GM13976 (cell line): ENCODE measurements around the gene ASF1B.

ENCODE experiments used
- DNase-seq: peaks from one replicate; pipeline ENCODE4 v3.0.0; 2012; ENCODE audit warnings: low spot score
- in situ Hi-C: fragments of 300-500 bp; cut with MboI; formaldehyde crosslinking; loops from one replicate; pipeline ENCODE4 v1.12.0; 2022; ENCODE audit warnings: low sequenced_read_pairs, mixed read lengths, inconsistent platforms; ENCODE audit not compliant: unreplicated experiment
- TF ChIP-seq, protein P1 (sequence below): IDR thresholded peaks from 2 replicates; pipeline ENCODE4 v1.5.1; 2012; ENCODE audit warnings: borderline replicate concordance, mild to moderate bottlenecking; ENCODE audit not compliant: insufficient read depth; ENCODE audit errors: extremely low read depth, missing control alignments, control extremely low read depth

ASF1B gene

DNA sequence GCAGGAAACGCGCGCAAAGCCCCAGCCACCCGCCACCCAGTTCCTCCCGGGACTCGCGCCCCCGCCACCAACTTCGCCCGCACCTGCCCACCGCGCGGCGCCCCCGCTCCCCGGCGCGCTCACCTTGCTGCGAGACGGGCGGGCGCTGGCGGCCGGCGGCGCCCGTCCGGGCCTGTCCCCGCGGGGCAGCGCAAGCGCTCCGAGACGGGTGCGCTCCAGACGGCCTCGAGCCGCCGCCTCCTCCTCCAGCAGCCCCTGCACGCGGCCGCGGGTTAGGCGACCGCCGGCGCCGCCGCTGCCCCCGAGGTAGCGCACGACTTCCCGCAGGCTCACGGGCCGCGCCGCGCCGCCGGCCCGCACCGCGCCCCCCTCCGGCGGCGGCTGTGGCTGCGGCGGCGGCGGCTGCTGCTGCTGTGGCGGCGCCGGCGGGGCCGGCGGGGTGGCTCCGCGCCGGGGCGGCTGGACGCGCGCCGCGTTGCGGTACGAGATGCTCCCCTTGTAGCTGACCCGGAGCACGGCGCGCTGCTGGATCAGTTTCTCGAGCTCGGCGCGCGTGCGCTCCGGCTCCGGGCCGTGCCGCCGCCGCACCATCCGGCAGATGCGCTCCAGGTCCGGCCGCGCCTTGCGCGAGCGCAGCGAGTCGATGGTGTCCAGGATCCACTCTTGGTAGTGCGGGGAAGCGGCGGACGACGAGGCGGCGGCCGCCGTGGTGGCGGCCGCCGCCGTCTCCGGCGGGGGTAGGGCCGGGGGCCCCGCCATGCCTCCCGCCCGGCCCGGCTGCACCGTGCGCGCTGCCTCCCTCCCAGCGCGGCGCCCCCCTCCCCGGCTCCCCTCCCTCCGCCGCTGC lies 46.5 kb downstream of the ASF1B start:
- TF ChIP-seq, protein P1, sequence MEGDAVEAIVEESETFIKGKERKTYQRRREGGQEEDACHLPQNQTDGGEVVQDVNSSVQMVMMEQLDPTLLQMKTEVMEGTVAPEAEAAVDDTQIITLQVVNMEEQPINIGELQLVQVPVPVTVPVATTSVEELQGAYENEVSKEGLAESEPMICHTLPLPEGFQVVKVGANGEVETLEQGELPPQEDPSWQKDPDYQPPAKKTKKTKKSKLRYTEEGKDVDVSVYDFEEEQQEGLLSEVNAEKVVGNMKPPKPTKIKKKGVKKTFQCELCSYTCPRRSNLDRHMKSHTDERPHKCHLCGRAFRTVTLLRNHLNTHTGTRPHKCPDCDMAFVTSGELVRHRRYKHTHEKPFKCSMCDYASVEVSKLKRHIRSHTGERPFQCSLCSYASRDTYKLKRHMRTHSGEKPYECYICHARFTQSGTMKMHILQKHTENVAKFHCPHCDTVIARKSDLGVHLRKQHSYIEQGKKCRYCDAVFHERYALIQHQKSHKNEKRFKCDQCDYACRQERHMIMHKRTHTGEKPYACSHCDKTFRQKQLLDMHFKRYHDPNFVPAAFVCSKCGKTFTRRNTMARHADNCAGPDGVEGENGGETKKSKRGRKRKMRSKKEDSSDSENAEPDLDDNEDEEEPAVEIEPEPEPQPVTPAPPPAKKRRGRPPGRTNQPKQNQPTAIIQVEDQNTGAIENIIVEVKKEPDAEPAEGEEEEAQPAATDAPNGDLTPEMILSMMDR, result peak; percentile 21
- in situ Hi-C loops, result no loop called here
- no peak for DNase-seq

- in situ Hi-C loops, result no loop called here
- DNase-seq, result no peak
- TF ChIP-seq, protein P1, result no peak
Measured at GRCh38 chr19:14089412-14089661, 47.1 kb downstream of the ASF1B start.

GRCh38 chr19:14088634-14089411 lies 47.6 kb downstream of the ASF1B start:
- DNase-seq, result no peak
- in situ Hi-C loops, result no loop called here
- TF ChIP-seq, protein P1, result no peak

- in situ Hi-C loops, result no loop called here
- DNase-seq, result no peak
- TF ChIP-seq, protein P1, result no peak
Measured at GRCh38 chr19:14086098-14086497, 50.3 kb downstream of the ASF1B start.

DNA sequence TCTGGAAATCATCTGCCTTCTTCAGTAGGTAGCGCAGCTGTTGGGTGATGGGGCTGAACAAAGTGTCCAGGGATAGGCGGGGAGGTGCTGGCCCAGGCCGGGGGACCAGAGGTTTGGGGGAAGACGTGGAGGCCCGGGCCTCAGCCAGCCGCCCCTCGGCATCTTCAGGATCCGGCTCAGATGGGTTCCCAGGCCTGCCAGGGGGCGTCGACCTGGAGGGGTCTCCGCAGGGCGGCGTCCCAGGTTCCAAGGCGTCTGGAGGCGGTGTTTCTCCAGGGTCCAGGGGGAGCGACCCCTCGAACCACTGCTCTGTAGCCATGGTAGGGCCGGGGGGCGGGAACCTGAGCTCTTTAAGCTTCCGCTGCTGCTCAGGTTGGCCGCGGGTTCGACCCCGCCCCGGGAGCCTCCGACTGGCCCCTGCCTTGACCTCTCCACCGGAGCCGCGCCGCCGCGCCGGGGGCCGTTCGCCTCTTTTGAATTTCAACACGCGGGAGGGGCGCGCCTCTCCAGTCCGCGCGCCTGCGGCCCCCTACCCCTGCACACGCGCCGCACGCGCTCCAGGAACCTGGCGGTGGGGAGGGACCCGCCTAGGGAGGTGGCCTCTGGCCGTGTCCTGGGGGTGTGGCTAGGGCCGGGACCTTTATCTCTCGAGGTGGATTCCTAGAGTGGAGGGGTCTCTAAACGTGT lies 50.9 kb downstream of the ASF1B start, which contains the start of gene C19orf67:
TSS of gene C19orf67 (minus strand) at position 475 of the 687 bp plus-strand sequence. CDS start at position 319, 156 bp downstream.
- TF ChIP-seq, protein P1, result no peak
- DNase-seq, result no peak
- in situ Hi-C loops, result no loop called here

DNA sequence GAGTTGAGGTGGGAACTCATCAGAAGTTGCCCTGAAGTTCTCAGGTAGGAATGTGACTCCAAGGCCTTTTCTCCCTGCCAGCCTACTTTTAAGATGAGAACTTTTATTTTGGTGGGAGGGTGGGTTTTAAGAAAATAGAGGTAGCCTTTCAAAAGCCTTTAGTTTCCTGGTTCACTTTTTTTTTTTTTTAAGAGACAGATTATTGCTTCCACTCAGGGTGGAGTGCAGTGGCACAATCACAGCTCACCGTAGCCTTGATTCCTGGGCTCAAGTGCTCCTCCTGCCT lies 53.8 kb downstream of the ASF1B start:
- in situ Hi-C loops, result no loop called here
- no peak for DNase-seq
- TF ChIP-seq, protein P1, result no peak
